ENCODE data around the gene CHN1. TPM values are rescaled to one million over a fixed set of nuclear protein-coding genes. Genes with fewer than 3 reads are reported as not detected.
A peak's percentile ranks its signal among the peaks of the same experiment; 100 is the strongest.

Gene CHN1
- total RNA-seq, 4 donors from 2014 or later, result 2.7 to 6.1 (median 3.4) TPM

DNA sequence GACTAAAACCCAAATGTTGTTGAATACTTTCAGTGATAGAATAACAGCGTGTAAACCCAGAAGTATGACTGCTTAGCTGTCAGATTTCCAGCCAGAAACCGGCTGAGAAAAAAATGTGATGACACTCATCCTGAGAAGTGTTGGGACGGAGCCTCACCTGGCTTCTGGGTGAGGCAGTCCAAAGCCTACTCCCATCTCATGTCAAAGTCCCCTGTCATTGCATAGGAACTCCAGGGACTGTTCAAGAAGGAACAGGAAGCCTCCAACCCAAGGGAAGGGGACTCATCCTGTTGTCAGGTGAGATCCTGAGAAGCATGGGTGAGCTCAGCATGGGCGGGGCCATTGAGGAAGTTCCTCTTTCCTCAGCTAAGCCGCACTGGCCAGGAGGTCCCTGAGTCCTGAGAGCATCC, 229.6 kb downstream of the CHN1 start:
- no peak for DNase-seq (ENCODE audit: low spot score in 2 of 2)
- intact Hi-C loops (cut with DNase I; ENCODE audit: low total_unique reads), result no loop called here
- no peak overlapping the region for H3K4me3 ChIP-seq (ENCODE audit: low read depth, poor library complexity, severe bottlenecking)
- WGBS, 2 donors, result 59 to 72% methylated on average over 4 to 5 of the region's 5 CpGs
- no peak for TF ChIP-seq POLR2A (IDR thresholded peaks at IDR 0.05)
- TF ChIP-seq, protein P1, sequence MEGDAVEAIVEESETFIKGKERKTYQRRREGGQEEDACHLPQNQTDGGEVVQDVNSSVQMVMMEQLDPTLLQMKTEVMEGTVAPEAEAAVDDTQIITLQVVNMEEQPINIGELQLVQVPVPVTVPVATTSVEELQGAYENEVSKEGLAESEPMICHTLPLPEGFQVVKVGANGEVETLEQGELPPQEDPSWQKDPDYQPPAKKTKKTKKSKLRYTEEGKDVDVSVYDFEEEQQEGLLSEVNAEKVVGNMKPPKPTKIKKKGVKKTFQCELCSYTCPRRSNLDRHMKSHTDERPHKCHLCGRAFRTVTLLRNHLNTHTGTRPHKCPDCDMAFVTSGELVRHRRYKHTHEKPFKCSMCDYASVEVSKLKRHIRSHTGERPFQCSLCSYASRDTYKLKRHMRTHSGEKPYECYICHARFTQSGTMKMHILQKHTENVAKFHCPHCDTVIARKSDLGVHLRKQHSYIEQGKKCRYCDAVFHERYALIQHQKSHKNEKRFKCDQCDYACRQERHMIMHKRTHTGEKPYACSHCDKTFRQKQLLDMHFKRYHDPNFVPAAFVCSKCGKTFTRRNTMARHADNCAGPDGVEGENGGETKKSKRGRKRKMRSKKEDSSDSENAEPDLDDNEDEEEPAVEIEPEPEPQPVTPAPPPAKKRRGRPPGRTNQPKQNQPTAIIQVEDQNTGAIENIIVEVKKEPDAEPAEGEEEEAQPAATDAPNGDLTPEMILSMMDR (IDR thresholded peaks at IDR 0.05), result no peak

DNA sequence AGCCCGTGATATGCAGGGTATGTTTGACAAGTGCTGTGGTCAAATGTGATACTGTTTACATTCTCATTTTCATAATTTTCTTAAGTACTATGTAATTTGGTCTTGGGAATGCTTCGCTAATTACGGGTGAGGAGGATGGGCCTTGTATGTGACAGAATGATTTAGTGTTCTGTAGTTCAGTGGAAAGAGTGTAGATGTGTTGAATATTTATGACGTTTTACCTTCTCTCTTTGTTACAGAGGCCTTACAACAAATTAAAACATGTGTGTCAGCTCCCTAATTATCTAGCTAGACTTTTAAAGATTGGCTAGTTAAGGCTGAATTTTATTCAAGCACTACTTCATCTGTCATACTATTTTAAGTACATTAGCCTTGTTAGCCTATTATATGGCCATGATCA, 230.3 kb downstream of the CHN1 start:
- TF ChIP-seq, protein P1 (IDR thresholded peaks at IDR 0.05), result no peak
- no peak for TF ChIP-seq POLR2A (IDR thresholded peaks at IDR 0.05)
- H3K4me3 ChIP-seq (ENCODE audit: low read depth, poor library complexity, severe bottlenecking), result no peak overlapping the region
- DNase-seq (ENCODE audit: low spot score in 2 of 2), result no peak
- WGBS, 2 donors, result 81 to 83% methylated on average over 4 of the region's 4 CpGs
- intact Hi-C loops (cut with DNase I; ENCODE audit: low total_unique reads), result no loop called here

DNA sequence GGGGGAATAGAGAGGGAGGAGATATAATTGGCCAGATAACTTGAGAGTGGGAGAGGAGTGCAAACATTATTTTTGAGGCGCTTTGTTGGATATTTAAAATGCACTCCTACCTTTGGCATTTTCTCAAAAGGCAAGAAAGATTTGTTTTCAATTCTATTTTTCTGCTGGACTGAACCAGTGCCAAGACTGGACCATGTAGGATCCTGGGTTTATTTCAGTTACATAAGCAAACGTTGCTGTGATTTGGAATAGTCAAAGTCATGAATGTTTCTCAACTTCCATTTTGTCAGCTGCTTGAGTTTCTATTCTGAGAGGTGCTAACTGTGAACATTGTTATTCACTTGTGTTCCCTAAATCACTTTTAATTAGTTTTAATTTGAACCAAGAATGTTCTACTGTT, 232.0 kb downstream of the CHN1 start:
- TF ChIP-seq, protein P1 (IDR thresholded peaks at IDR 0.05), result no peak
- no peak for TF ChIP-seq POLR2A (IDR thresholded peaks at IDR 0.05)
- DNase-seq (ENCODE audit: low spot score in 2 of 2), result no peak
- 63 to 71% methylated on average over 2 of the region's 2 CpGs for WGBS, 2 donors
- intact Hi-C loops (cut with DNase I; ENCODE audit: low total_unique reads), result no loop called here
- no peak overlapping the region for H3K4me3 ChIP-seq (ENCODE audit: low read depth, poor library complexity, severe bottlenecking)

DNA sequence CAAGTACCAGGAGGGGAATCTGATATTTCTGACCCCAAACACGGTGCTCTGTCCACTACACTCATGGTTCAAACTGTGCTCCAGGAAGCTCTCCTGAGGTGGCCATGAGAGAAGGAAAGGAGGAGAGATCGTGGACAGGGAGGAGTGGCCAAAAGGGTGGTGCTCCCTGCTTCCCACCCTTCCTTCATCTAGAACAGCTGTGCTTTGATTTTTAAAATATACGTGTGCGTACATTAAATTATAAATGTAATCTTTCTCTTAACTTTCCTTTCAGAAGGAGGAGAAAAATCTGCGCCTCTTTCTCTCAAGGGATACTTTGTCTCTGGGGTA, 232.7 kb downstream of the CHN1 start:
- no peak for DNase-seq (ENCODE audit: low spot score in 2 of 2)
- intact Hi-C loops (cut with DNase I; ENCODE audit: low total_unique reads), result no loop called here
- no peak overlapping the region for H3K4me3 ChIP-seq (ENCODE audit: low read depth, poor library complexity, severe bottlenecking)
- TF ChIP-seq, protein P1 (IDR thresholded peaks at IDR 0.05), result no peak
- WGBS, 2 donors, result 67 to 70% methylated on average over 5 of the region's 5 CpGs

DNA sequence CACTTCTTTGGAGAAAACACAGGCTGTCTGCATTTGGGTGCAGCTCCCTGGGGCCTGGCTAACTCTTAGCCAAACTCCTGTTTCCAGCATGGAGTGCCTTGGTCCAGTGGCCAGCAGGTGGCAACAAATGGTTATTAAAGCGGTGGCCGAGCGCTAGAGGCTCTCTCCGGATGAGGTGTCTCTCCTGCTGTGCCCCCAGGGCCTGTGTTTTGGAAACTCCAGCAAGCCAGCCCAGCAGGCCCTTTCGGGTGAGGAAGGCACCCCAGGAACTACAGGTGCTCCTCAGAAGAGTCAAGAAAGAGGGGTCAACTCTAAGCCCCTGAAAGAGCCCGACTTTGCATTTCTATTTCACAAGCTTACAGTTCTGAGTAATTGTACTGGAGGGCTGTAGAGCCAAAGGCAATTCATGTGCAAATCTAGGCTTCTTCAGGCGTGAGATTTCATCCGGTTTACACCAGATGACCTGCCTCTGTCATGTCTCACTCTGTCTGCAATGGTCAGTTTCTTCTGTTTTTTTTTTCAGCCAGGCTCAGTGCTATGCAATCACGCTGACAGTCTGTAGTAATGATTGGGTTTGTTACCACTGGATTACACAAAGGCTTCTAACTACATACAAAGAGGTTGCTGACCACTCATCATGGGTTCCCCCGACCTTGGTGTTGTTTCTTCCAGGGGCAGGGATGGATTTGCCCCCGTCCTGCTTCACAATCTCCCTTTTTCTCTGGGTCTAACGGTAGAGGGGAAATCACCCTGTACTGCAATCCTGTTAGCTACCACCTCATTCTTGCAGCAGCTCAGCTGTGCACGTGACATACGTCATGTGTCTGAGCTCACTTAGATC, 233.3 kb downstream of the CHN1 start:
- WGBS, 2 donors, result 29 to 38% methylated on average over 14 of the region's 14 CpGs
- intact Hi-C loops (cut with DNase I; ENCODE audit: low total_unique reads), result no loop called here
- DNase-seq (ENCODE audit: low spot score in 2 of 2), result peak; percentile 53 to 90
- no peak for TF ChIP-seq POLR2A (IDR thresholded peaks at IDR 0.05)
- TF ChIP-seq, protein P1 (IDR thresholded peaks at IDR 0.05), result no peak
- H3K4me3 ChIP-seq (ENCODE audit: low read depth, poor library complexity, severe bottlenecking), result no peak overlapping the region

DNA sequence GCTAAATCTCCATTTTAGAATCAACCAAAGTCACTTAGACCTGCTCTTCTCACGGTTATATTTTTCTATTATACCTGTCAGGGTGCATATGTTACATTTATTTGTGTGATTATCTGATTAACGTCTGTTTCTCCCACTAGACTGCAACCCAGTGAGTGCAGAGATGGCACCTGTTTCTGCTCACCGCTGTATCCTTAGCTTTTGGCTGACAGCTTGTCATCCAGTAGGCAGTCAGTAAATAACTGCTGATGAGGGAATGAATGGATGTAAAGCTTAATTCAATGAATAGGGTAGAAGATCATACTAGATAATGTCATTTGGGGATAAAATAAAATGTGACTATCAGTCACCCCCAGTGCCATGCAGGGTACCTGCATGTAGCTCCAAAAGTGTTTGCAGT, 234.0 kb downstream of the CHN1 start:
- intact Hi-C loops (cut with DNase I; ENCODE audit: low total_unique reads), result no loop called here
- H3K4me3 ChIP-seq (ENCODE audit: low read depth, poor library complexity, severe bottlenecking), result no peak overlapping the region
- WGBS, 2 donors, result 70 to 72% methylated on average over 3 of the region's 3 CpGs
- TF ChIP-seq, protein P1 (IDR thresholded peaks at IDR 0.05), result no peak
- TF ChIP-seq POLR2A (IDR thresholded peaks at IDR 0.05), result no peak
- DNase-seq (ENCODE audit: low spot score in 2 of 2), result peak in 1 of 2 donors; percentile 4
